ENCODE data around the gene P2RY2.

- TF ChIP-seq RAD21 (IDR thresholded peaks at IDR 0.05; ENCODE audit: low read length) (no peak), CTCF (IDR thresholded peaks at IDR 0.05) (no peak), SIN3A (IDR thresholded peaks at IDR 0.05; ENCODE audit: borderline replicate concordance, low read depth, low read length) (no peak), EP300 (IDR thresholded peaks at IDR 0.05; ENCODE audit: borderline replicate concordance in 1 of 2, low read depth in 1 of 2, low read length in 1 of 2) (no peak), NRF1 (IDR thresholded peaks at IDR 0.05; ENCODE audit: low read depth, low read length) (no peak), TEAD4 (IDR thresholded peaks at IDR 0.05; ENCODE audit: borderline replicate concordance, insufficient read depth) (no peak), EZH2phosphoT487 (IDR thresholded peaks at IDR 0.05; ENCODE audit: borderline replicate concordance, low read depth) (no peak), USF1 (IDR thresholded peaks at IDR 0.05; ENCODE audit: borderline replicate concordance, low read depth) (no peak), POLR2AphosphoS5 (IDR thresholded peaks at IDR 0.05; ENCODE audit: low read depth, low read length) (no peak), SMC3 (IDR thresholded peaks at IDR 0.05; ENCODE audit: low read depth, low read length) (no peak), ELF1 (IDR thresholded peaks at IDR 0.05) (no peak), CHD2 (IDR thresholded peaks at IDR 0.05; ENCODE audit: low read length, partially characterized antibody) (no peak)
Measured at GRCh38 chr11:73258104-73259035, 40.3 kb downstream of the P2RY2 start.
